GM18870 (cell line): ENCODE results near the gene C19orf25.
A peak's percentile ranks its signal among the peaks of the same experiment; 100 is the strongest.

Experiments used
- ATAC-seq: cut with Tn5 transposase; IDR thresholded peaks from one replicate; pipeline ENCODE4 v1.9.1; 2021; ENCODE audit warnings: moderate library complexity; ENCODE audit not compliant: unreplicated experiment

The C19orf25 gene

GRCh38 chr19:1496714-1497577 lies 17.9 kb upstream of the C19orf25 start:
- no peak for ATAC-seq

- no peak for ATAC-seq
Observed at GRCh38 chr19:1495799-1496713, 17.0 kb upstream of the C19orf25 start.

GRCh38 chr19:1495051-1495798 lies 16.2 kb upstream of the C19orf25 start:
- no peak for ATAC-seq

GRCh38 chr19:1494115-1494815 lies 15.2 kb upstream of the C19orf25 start:
- no peak for ATAC-seq

GRCh38 chr19:1492474-1493006 lies 13.5 kb upstream of the C19orf25 start:
- no peak for ATAC-seq

GRCh38 chr19:1491849-1492170 lies 12.8 kb upstream of the C19orf25 start:
- no peak for ATAC-seq

GRCh38 chr19:1491114-1491848 lies 12.3 kb upstream of the C19orf25 start, which contains the start of gene REEP6:
REEP6 (plus strand) TSS chr19:1491181; CDS start chr19:1491270, 89 bp downstream.
- no peak for ATAC-seq

- peak; percentile 73 for ATAC-seq
Observed at GRCh38 chr19:1490311-1491113, 11.5 kb upstream of the C19orf25 start, which contains the start of gene PCSK4. PCSK4 (minus strand) TSS chr19:1490350; CDS start chr19:1490346, 4 bp downstream.

- ATAC-seq, result no peak
Observed at GRCh38 chr19:1489463-1490310, 10.7 kb upstream of the C19orf25 start.

- no peak for ATAC-seq
Observed at GRCh38 chr19:1488282-1488601, 9.2 kb upstream of the C19orf25 start.

GRCh38 chr19:1487576-1488281 lies 8.7 kb upstream of the C19orf25 start:
- ATAC-seq, result no peak

- no peak for ATAC-seq
Observed at GRCh38 chr19:1486720-1487575, 7.9 kb upstream of the C19orf25 start.

GRCh38 chr19:1483979-1484428 lies 5.0 kb upstream of the C19orf25 start:
- ATAC-seq, result no peak

GRCh38 chr19:1483131-1483978 lies 4.3 kb upstream of the C19orf25 start:
- ATAC-seq, result no peak
